ENCODE results near the gene SLC14A1.

DNA sequence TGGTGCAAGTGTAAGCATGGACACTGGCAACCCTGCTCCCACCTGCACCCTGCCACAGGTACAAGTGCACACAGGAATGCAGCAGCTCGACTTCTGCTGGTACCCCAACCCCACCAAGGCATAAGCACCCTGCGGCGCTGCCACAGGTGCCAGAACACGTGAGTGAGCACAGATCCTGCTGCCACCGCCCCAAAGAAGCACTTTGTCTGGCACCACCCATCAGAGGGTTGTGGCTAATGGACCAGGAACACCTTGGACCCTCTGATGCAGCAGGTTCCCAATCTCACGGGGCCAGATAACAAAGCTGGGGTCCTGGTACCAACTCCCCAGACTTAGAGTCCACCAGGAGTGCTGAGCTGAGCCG lies 32.2 kb upstream of the SLC14A1 start:
- TF ChIP-seq ATF1 (CRISPR knock-in tag; IDR thresholded peaks at IDR 0.05) (no peak), RFXANK (CRISPR knock-in tag; IDR thresholded peaks at IDR 0.05) (no peak), ZNF335 (CRISPR knock-in tag; IDR thresholded peaks at IDR 0.05) (no peak), ZBTB21 (CRISPR knock-in tag; IDR thresholded peaks at IDR 0.05) (no peak), EZH2 (conservative IDR thresholded peaks at IDR 0.05; ENCODE audit: low read depth, low read length) (no peak)
- TF ChIP-seq, protein P1, sequence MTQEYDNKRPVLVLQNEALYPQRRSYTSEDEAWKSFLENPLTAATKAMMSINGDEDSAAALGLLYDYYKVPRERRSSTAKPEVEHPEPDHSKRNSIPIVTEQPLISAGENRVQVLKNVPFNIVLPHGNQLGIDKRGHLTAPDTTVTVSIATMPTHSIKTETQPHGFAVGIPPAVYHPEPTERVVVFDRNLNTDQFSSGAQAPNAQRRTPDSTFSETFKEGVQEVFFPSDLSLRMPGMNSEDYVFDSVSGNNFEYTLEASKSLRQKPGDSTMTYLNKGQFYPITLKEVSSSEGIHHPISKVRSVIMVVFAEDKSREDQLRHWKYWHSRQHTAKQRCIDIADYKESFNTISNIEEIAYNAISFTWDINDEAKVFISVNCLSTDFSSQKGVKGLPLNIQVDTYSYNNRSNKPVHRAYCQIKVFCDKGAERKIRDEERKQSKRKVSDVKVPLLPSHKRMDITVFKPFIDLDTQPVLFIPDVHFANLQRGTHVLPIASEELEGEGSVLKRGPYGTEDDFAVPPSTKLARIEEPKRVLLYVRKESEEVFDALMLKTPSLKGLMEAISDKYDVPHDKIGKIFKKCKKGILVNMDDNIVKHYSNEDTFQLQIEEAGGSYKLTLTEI (CRISPR knock-in tag; conservative IDR thresholded peaks at IDR 0.05): no peak
- TF ChIP-seq, protein P2, sequence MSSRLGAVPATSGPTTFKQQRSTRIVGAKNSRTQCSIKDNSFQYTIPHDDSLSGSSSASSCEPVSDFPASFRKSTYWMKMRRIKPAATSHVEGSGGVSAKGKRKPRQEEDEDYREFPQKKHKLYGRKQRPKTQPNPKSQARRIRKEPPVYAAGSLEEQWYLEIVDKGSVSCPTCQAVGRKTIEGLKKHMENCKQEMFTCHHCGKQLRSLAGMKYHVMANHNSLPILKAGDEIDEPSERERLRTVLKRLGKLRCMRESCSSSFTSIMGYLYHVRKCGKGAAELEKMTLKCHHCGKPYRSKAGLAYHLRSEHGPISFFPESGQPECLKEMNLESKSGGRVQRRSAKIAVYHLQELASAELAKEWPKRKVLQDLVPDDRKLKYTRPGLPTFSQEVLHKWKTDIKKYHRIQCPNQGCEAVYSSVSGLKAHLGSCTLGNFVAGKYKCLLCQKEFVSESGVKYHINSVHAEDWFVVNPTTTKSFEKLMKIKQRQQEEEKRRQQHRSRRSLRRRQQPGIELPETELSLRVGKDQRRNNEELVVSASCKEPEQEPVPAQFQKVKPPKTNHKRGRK (CRISPR knock-in tag; IDR thresholded peaks at IDR 0.05): no peak

Measured in HepG2 (cell line).